ENCODE results near the gene HSF4. TPM values are rescaled to one million over a fixed set of nuclear protein-coding genes. Genes with fewer than 3 reads are reported as not detected.

Gene HSF4
- 64.9 TPM for total RNA-seq

DNA sequence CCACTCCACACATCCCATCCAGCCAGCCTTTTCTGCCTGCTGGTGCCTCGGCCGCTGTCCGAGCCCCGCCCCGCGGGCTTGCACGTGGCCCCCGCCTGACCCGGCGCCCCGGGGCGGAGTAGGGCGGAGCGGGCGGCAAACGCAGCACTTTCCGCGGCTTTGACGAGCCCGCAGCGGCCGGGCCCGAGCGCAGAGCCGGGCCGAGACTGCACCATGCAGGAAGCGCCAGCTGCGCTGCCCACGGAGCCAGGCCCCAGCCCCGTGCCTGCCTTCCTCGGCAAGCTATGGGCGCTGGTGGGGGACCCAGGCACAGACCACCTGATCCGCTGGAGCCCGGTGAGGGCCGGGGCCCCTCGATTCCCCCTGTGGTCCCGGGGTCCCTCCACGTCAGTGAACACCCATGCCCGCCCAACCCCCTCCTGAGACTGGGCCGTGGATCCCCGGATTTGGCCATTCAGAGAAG lies at the start of gene HSF4:
Gene HSF4, plus strand, starts transcription at position 147 of the 463 bp plus-strand sequence. Its CDS starts 67 bp downstream, at position 214.
- Histone ChIP-seq H3K27ac (peak within 1 kb of the TSS; percentile 77 to 79), H3K27me3 (no peaks in the 10 kb centered on the region), H3K4me1 (peaks cover 28 to 48% of the 10 kb centered on the region in 2 donors), H3K4me3 (peak within 1 kb of the TSS; percentile 50 to 57), H3K9me3 (no peaks in the 10 kb centered on the region), H3K36me3 (no peaks in the 10 kb centered on the region)
- DNase-seq (ENCODE audit: low spot score in 2 of 2): peak in 1 of 2 donors; percentile 82
- intact Hi-C loops (cut with DNase I): no loop called here
- TF ChIP-seq, protein P1, sequence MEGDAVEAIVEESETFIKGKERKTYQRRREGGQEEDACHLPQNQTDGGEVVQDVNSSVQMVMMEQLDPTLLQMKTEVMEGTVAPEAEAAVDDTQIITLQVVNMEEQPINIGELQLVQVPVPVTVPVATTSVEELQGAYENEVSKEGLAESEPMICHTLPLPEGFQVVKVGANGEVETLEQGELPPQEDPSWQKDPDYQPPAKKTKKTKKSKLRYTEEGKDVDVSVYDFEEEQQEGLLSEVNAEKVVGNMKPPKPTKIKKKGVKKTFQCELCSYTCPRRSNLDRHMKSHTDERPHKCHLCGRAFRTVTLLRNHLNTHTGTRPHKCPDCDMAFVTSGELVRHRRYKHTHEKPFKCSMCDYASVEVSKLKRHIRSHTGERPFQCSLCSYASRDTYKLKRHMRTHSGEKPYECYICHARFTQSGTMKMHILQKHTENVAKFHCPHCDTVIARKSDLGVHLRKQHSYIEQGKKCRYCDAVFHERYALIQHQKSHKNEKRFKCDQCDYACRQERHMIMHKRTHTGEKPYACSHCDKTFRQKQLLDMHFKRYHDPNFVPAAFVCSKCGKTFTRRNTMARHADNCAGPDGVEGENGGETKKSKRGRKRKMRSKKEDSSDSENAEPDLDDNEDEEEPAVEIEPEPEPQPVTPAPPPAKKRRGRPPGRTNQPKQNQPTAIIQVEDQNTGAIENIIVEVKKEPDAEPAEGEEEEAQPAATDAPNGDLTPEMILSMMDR (IDR thresholded peaks at IDR 0.05): no peak

GRCh38 chr16:67114793-67115192 lies 49.8 kb upstream of the HSF4 start:
- Histone ChIP-seq H3K27me3 (no peaks in the 10 kb centered on the region), H3K27ac (no peak overlapping the region), H3K9me3 (no peaks in the 10 kb centered on the region), H3K4me1 (peaks cover 6 to 13% of the 10 kb centered on the region in 2 donors), H3K36me3 (no peaks in the 10 kb centered on the region), H3K4me3 (no peak overlapping the region)
- TF ChIP-seq, protein P1 (IDR thresholded peaks at IDR 0.05): no peak
- DNase-seq (ENCODE audit: low spot score in 2 of 2): no peak
- intact Hi-C loops (cut with DNase I): no loop called here

- Histone ChIP-seq H3K4me1 (peaks cover 2 to 8% of the 10 kb centered on the region in 2 donors), H3K27me3 (no peaks in the 10 kb centered on the region), H3K36me3 (peaks cover 0 to 7% of the 10 kb centered on the region in 2 donors), H3K9me3 (no peaks in the 10 kb centered on the region), H3K4me3 (no peak overlapping the region), H3K27ac (no peak overlapping the region)
- no peak for DNase-seq (ENCODE audit: low spot score in 2 of 2)
- intact Hi-C loops (cut with DNase I): no loop called here
- TF ChIP-seq, protein P1 (IDR thresholded peaks at IDR 0.05): no peak
These were observed 48.9 kb upstream of the HSF4 start for GRCh38 chr16:67115639-67116038.

DNA sequence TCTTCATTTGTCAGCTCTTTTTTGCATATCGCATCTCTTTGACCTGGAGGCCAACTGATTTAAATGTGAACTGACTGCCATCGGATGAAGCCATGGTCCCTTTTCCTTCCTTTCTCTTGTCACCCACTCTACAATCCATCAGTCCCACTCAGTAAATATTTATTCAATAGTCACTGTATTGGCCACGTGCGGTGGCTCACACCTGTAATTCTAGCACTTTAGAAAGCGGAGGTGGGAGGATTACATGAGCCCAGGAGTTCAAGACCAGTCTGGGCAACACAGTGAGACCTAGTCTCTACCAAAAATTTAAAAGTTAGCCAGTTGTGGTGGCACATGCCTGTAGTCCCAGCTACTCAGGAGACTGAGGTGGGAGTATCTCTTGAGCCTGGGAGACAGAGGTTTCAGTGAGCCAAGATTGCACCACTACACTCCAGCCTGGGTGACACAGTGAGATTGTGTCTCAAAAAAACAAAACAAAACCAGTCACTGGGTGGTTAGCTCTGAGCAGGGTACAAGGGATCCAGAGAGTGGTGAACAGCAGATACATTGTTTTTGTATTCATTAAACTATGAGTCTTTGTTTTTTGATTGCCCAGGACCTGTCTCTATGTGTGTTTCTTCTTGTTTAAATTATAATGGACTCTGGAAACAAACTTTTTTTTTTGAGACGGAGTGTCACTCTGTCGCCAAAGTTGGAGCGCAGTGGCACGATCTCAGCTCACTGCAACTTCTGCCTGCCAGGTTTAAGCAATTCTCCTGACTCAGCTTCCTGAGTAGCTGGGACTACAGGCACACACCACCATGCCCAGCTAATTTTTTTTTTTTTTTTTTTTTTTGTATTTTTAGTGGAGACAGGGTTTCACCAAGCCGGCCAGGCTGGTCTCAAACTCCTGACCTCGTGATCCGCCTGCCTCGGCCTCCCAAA lies 47.9 kb upstream of the HSF4 start:
- Histone ChIP-seq H3K27me3 (no peaks in the 10 kb centered on the region), H3K36me3 (peaks cover 3 to 13% of the 10 kb centered on the region in 2 donors), H3K9me3 (no peaks in the 10 kb centered on the region), H3K4me3 (no peak overlapping the region), H3K27ac (no peak overlapping the region), H3K4me1 (no peaks in the 10 kb centered on the region)
- intact Hi-C loops (cut with DNase I): no loop called here
- no peak for DNase-seq (ENCODE audit: low spot score in 2 of 2)
- TF ChIP-seq, protein P1 (IDR thresholded peaks at IDR 0.05): no peak

DNA sequence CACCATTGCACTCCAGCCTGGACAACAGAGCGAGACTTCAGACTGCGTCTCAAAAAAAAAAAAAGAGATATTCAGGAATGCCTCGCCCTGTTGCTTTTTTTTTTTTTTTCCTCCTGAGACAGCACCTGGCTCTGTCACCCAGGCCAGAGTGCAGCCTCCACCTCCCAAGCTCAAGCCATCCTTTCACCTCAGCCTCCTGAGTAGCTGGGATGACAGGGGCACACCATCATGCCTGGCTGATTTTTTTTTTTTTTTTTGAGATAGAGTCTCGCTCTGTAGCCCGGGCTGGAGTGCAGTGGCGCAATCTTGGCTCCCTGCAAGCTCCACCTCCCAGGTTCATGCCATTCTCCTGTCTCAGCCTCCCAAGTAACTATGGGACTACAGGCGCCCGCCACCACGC lies 46.8 kb upstream of the HSF4 start:
- peaks cover 13 to 24% of the 10 kb centered on the region in 2 donors for H3K36me3 ChIP-seq
- TF ChIP-seq, protein P1 (IDR thresholded peaks at IDR 0.05): no peak
- no peak overlapping the region for H3K4me3 ChIP-seq
- DNase-seq (ENCODE audit: low spot score in 2 of 2): no peak
- H3K27me3 ChIP-seq: no peaks in the 10 kb centered on the region
- no peaks in the 10 kb centered on the region for H3K4me1 ChIP-seq
- H3K9me3 ChIP-seq: no peaks in the 10 kb centered on the region
- H3K27ac ChIP-seq: no peak overlapping the region
- intact Hi-C loops (cut with DNase I): no loop called here

Measured in ascending aorta (tissue), 2 donors.